ENCODE results near the gene SLIT3.

DNA sequence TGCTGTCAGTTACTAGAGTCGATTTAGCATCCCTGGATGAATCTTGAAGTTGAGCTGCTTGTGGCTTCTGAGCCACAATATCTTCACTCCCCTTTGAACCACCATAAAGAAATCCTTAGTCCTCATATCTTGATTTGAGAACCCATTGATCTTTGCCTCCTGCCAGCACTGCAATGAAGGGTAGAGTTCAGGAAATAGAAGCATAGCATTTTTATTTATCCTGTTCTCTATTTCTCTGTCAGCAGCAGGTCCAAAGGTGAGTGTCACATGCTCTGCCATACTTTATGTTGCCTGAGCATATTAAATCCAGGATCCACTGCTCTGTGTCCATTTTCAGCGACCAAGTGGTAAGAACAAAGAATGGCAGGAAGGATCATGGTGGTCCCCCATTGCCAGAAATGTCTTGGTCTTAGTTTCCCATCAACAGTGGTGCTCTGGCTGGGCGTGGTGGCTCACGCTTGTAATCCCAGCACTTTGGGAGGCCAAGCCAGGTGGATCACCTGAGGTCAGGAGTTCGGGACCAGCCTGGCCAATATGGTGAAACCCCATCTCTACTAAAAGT, 641.6 kb downstream of the SLIT3 start:
- TF ChIP-seq, protein P1, sequence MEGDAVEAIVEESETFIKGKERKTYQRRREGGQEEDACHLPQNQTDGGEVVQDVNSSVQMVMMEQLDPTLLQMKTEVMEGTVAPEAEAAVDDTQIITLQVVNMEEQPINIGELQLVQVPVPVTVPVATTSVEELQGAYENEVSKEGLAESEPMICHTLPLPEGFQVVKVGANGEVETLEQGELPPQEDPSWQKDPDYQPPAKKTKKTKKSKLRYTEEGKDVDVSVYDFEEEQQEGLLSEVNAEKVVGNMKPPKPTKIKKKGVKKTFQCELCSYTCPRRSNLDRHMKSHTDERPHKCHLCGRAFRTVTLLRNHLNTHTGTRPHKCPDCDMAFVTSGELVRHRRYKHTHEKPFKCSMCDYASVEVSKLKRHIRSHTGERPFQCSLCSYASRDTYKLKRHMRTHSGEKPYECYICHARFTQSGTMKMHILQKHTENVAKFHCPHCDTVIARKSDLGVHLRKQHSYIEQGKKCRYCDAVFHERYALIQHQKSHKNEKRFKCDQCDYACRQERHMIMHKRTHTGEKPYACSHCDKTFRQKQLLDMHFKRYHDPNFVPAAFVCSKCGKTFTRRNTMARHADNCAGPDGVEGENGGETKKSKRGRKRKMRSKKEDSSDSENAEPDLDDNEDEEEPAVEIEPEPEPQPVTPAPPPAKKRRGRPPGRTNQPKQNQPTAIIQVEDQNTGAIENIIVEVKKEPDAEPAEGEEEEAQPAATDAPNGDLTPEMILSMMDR (conservative IDR thresholded peaks at IDR 0.05; ENCODE audit: low read depth in 2 of 2) = no peak
- TF ChIP-seq EZH2phosphoT487 (IDR thresholded peaks at IDR 0.05; ENCODE audit: unreplicated experiment) = no peak
- no peak for TF ChIP-seq EZH2 (IDR thresholded peaks at IDR 0.05; ENCODE audit: low read depth, unreplicated experiment)
- TF ChIP-seq POLR2AphosphoS5 (IDR thresholded peaks at IDR 0.05; ENCODE audit: low read depth) = no peak
- TF ChIP-seq CREB1 (CRISPR knock-in tag; IDR thresholded peaks at IDR 0.05; ENCODE audit: low read depth) = no peak
- TF ChIP-seq, protein P2, sequence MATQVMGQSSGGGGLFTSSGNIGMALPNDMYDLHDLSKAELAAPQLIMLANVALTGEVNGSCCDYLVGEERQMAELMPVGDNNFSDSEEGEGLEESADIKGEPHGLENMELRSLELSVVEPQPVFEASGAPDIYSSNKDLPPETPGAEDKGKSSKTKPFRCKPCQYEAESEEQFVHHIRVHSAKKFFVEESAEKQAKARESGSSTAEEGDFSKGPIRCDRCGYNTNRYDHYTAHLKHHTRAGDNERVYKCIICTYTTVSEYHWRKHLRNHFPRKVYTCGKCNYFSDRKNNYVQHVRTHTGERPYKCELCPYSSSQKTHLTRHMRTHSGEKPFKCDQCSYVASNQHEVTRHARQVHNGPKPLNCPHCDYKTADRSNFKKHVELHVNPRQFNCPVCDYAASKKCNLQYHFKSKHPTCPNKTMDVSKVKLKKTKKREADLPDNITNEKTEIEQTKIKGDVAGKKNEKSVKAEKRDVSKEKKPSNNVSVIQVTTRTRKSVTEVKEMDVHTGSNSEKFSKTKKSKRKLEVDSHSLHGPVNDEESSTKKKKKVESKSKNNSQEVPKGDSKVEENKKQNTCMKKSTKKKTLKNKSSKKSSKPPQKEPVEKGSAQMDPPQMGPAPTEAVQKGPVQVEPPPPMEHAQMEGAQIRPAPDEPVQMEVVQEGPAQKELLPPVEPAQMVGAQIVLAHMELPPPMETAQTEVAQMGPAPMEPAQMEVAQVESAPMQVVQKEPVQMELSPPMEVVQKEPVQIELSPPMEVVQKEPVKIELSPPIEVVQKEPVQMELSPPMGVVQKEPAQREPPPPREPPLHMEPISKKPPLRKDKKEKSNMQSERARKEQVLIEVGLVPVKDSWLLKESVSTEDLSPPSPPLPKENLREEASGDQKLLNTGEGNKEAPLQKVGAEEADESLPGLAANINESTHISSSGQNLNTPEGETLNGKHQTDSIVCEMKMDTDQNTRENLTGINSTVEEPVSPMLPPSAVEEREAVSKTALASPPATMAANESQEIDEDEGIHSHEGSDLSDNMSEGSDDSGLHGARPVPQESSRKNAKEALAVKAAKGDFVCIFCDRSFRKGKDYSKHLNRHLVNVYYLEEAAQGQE (IDR thresholded peaks at IDR 0.05; ENCODE audit: unreplicated experiment) = no peak
- no peak for TF ChIP-seq ZNF114 (CRISPR knock-in tag; IDR thresholded peaks at IDR 0.05)

All from GM23338 (cell line).